GM18498 (cell line): ENCODE data around the gene CLEC5A.
"Not testable (repeated sequence)": the region's sequence is repeated elsewhere in the genome, so short reads cannot be mapped to it uniquely, and the experiment has no call there.

Experiments used
- ATAC-seq: cut with Tn5 transposase; IDR thresholded peaks from one replicate; pipeline ENCODE4 v1.9.1; 2021; ENCODE audit warnings: mild to moderate bottlenecking, moderate library complexity; ENCODE audit not compliant: unreplicated experiment

CLEC5A gene

GRCh38 chr7:141949451-141949850, 2.7 kb upstream of the CLEC5A start:
- no peak for ATAC-seq

GRCh38 chr7:141949021-141949420, 2.2 kb upstream of the CLEC5A start:
- ATAC-seq: no peak

DNA sequence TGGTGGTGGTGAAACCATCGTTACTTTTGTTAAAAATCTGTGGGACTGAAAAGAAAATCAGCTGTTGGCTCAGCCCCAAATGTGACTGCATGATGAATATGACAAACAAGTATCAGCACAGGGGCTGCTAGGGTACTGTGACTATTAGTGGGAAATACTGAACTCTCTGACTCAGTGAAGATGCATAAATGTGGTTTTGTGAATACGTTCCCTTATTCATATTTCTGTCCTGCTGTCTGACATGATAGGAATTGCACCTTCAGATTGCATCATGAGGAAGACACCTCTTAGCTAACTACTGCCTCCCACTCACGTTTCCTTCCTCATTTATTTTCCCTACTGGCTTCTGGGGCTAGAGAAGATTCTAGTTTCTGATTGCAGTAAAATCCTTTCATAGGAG, 1.4 kb downstream of the CLEC5A start:
- no peak for ATAC-seq

DNA sequence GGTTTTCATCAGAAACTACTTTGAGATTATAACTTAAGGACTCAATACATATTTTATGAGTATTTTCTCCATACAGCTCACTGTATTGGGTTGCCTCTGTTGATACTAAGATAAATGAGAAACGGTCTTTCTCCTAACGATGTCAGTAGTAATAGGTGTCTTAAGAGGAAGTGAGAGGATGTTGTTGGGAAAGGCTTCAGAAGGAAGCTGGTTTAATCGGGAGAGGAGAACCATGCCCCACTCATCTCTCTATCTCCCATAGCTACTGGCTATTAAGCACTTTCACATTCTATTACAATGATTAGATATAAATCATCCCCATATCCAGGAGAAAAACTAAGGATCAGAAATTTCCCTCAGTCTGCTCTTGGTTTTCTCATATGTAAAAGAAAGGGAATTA, 2.0 kb downstream of the CLEC5A start:
- no peak for ATAC-seq

DNA sequence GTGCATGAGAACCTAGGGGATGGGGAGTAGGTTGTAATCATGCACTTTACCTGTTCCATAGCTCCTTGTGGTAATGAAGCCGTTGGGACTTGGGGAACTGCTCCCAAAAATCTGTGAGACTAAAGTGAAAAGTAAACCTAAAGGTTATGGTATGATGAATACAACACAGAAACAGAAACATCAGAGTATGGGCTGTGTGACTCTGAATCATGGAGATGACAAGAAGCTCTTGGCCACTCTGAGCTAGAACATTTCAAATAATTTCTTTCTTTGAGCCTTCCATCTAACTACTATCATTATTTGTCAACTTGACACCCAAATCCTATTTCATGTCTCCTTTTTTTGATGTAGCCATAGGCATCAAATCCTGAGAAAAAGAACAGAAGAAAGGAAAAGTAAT, 2.9 kb downstream of the CLEC5A start:
- ATAC-seq: no peak

DNA sequence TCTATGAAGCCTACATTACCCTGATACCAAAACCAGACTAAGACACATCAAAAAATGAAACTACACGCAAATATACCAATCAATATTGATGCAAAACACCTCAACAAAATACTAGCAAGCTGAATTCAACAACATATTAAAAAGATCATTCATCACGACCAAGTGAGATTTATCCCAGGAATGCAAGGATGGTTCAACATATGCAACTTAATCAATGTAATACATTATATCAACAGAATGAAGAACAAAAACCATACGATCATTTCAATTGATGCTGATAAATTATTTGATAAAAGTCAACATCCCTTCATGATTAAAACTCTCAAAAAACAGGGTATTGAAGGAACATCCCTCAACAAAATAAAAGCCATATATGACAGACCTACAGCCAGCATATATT, 5.7 kb downstream of the CLEC5A start:
- ATAC-seq: no peak

DNA sequence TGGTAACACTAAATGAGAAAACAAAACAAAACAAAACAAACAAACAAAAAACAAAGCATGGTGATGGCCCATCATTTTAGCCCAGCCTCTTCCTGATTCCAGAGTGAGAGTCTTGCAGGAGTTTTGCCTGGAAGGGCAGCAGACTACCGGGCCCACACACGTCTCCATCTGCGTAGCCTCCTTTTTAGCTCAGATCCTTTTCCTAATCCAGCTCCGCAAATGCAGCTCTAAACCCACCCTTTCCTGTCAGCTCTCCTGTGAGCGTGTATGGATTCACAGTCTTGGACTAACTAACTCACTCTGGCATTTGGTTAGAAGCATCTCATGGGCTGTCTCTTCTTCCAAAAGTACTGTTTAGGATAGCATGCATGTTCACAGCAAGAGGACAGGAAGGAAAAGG, 16.6 kb downstream of the CLEC5A start:
- ATAC-seq: no peak

DNA sequence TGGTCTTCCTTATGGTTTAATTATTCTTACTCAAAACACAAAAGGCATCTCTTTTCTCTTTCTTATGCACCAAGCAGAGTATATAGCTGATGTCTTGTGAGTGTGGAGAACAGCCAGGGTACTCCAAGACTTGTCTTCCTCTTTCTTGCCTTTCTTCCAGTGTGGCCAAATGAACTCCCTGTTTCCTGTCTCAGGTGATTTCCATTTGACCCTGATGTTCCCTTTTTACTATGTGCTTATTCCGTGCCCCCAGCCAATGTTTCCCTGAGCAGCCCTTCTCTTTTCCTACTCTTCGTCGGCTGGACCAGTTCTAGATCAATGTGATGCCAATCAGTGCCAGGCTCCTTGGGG, 18.0 kb downstream of the CLEC5A start:
- ATAC-seq: no peak

GRCh38 chr7:141928146-141928844, 18.5 kb downstream of the CLEC5A start:
- ATAC-seq: no peak

DNA sequence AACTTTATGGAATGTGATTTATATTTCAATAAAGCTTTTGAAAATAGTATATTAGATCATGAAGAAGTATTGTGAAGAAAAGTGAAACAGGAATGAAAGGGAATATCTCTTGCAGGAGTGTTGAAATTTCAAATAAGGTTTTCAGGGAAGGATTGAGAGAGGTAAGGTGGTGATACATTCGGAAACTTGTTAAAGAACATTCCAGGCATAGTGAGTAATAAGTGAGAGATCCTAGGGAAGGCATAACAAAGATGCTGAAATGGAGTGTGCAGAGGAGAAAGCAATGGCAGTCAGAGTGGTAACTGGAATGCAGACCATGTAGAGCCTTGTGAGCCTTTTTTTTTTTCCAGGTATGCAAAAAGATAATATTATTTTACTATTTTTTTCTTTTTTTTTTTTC, 26.5 kb downstream of the CLEC5A start:
- ATAC-seq: no peak

DNA sequence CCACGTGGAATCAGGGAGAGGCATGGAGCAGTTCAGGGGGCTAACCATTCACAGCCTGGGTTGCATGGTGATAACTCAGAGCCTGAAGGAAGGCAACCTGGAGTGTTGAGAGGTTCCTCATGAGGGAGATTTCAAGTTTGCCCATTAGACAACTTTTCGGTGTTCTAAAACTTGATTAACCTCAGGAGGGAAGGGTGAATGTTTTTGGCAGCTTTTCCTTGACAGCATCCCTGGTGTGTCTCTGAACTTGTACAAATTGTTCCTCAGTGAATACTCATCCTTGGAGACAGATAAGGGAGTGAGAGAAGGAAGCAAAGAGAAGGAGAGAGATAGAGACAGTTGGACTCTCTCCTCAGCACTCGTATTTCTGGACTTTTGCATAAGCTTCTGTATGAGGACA, 30.7 kb downstream of the CLEC5A start, which contains the start of gene OR9A4:
Gene OR9A4 (plus strand): TSS at position 301 of the 400 bp plus-strand sequence. CDS start 2,477 bp downstream, outside the sequence.
- no peak for ATAC-seq

DNA sequence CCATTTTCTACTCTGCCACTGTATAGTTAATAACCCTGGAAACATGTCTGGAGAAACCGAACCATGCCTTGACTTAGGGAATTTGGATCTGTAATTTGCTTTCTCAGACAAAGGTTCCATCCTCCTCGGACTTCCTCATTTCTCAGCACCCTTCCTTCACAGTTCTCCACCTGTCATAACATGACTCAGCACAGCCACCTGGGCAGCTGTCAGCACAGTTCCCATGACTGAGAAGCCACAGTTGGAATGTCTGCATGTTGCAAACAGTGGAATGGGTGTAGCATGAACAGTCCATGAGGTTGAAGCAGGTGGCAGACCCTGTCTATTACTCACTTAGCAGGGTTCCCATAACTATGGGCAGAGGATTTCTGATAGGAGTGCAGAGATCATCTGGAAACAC, 31.2 kb downstream of the CLEC5A start:
- no peak for ATAC-seq

GRCh38 chr7:141911391-141911790, 35.4 kb downstream of the CLEC5A start:
- ATAC-seq: no peak

DNA sequence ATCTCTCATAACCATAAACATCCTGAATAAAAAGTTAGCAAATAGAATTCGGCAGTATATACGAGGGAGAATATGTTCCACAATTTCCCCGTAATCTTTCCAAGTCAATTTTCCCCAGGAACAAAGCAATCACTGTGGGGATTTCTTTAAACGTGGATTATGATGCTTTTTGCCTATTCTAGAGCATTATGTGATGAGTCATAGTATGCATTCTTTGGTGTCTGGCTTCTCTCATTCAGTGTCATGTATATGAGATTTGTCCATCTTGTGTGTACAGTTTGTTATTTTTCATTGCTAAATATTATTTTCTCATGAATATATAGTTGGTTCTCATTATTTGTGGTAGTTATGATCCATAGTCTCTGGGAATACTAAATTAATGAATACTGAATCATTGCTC, 40.5 kb downstream of the CLEC5A start:
- no peak for ATAC-seq

- ATAC-seq: not testable (repeated sequence)
Measured at GRCh38 chr7:141899366-141899765, 47.4 kb downstream of the CLEC5A start.

DNA sequence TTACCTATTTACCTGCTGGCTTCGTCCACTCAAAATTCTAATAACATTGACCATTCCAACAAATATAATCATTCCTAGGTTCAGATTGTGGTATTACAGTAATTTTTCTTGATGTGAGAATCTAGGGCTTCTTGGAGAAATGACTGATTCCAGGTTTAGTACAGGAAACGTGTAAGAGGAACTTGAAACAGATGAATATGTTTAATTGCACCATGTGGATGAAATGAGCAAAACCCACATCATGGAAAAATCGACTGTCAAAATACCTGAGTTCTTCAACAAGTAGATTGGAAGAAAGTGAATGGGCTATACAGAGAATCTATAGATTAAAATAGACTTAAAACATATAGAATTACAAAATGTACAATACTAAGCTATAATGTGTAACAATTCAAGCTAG, 55.4 kb downstream of the CLEC5A start:
- ATAC-seq: no peak

DNA sequence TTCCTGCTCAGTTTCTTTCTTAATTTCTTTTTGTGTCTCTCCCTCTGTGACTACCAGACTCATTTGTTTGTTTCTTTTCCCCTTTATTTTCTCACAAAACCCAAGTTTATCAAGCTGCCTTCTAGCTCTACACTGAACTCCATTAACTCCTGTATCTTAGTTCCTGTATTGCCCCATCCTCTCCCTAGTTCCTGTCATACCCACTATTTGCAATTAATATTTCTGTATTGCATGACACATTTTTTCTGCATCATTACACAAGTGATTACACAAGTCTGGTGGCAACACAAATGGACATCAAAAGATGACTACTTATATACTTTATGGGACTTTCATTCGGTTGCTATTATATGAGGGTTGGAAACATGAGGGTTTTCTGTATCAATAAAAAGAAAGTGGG, 57.5 kb downstream of the CLEC5A start:
- ATAC-seq: no peak

- peak; percentile 71 for ATAC-seq
Measured at GRCh38 chr7:141884539-141885225, 62.1 kb downstream of the CLEC5A start.

GRCh38 chr7:141880960-141881359, 65.8 kb downstream of the CLEC5A start:
- no peak for ATAC-seq

DNA sequence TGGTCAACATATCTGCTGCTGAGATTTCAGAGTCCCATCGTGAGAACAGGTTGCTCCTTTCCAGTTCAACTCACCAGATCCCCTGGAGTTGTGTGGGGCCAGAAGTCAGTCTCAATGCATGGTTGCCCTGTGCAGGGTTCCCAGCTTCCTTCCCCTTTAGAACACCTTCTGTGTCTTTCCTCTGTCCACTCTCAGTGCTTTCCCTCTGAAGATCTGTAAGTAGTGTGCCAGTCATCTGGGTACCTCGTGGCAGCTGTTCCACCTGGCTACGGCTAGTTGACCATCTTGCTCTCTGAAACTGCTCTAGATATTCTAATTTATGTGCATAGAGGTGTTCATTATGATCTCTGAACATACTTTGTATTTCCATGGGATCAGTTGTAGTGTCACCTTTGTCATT, 69.4 kb downstream of the CLEC5A start:
- ATAC-seq: no peak
